PC-9 (cell line): ENCODE data around the gene GUK1. TPM values are rescaled to one million over a fixed set of nuclear protein-coding genes. Genes with fewer than 3 reads are reported as not detected.
A peak's percentile ranks its signal among the peaks of the same experiment; 100 is the strongest.

Source experiments
- BruUV-seq: library from RNA; stranded (reverse); fragments of 400-500 nt; replicated peaks from 2 replicates; lab custom pipeline; 2021; lab: Mats Ljungman, UMichigan
- CTCF ChIA-PET: fragments of 300-600 bp; sonication (Branson Sonifier 250); formaldehyde crosslinking; loops from one replicate; lab custom pipeline; 2022; ENCODE audit warnings: antibody characterized with exemption; lab: Charles Lee
- POLR2A ChIA-PET: fragments of 300-600 bp; sonication (Branson Sonifier 250); formaldehyde crosslinking; loops from one replicate; lab custom pipeline; 2022; ENCODE audit warnings: antibody characterized with exemption; ENCODE audit not compliant: unreplicated experiment; lab: Charles Lee
- DNase-seq, 2 experiments: peaks; one replicate each; pipeline versions ENCODE4 v3.0.0 to v3.0.0-alpha.2; 2015 to 2022; ENCODE audit warnings: mixed read lengths in 1 of 2
- H2AFZ ChIP-seq: fragments of 200-600 bp; sonication (generic); 2 replicates; pipeline ENCODE4 v1.8.1; 2017; ENCODE audit warnings: antibody characterized with exemption
- H3F3A ChIP-seq: fragments of 200-600 bp; sonication (generic); 2 replicates; pipeline ENCODE4 v1.8.1; 2017; ENCODE audit warnings: antibody characterized with exemption, mild to moderate bottlenecking, low read depth; ENCODE audit not compliant: insufficient read depth
- H3K27ac ChIP-seq: fragments of 200-600 bp; sonication (generic); 2 replicates; pipeline ENCODE4 v1.6.1; 2016; ENCODE audit warnings: mixed run types
- H3K27me3 ChIP-seq: fragments of 200-600 bp; sonication (generic); 2 replicates; pipeline ENCODE4 v1.6.1; 2016; ENCODE audit warnings: low read depth, mixed run types; ENCODE audit not compliant: insufficient read depth
- H3K36me3 ChIP-seq: fragments of 200-600 bp; sonication (generic); 2 replicates; pipeline ENCODE4 v1.6.1; 2016; ENCODE audit warnings: low read depth, mixed run types
- H3K4me1 ChIP-seq: fragments of 200-600 bp; sonication (generic); replicated peaks from 2 replicates; pipeline ENCODE4 v1.6.1; 2016; ENCODE audit warnings: mixed run types; ENCODE audit not compliant: insufficient read depth
- H3K4me2 ChIP-seq: fragments of 200-600 bp; sonication (generic); 2 replicates; pipeline ENCODE4 v1.6.1; 2017; ENCODE audit warnings: mixed run types
- H3K4me3 ChIP-seq: fragments of 200-600 bp; sonication (generic); 2 replicates; pipeline ENCODE4 v1.6.1; 2016; ENCODE audit warnings: mixed run types
- H3K79me2 ChIP-seq: fragments of 200-600 bp; sonication (generic); 2 replicates; pipeline ENCODE4 v1.6.1; 2017; ENCODE audit warnings: low read depth, mixed run types
- H3K9me2 ChIP-seq: fragments of 200-600 bp; sonication (generic); 2 replicates; pipeline ENCODE4 v1.8.1; 2017; ENCODE audit warnings: mild to moderate bottlenecking; ENCODE audit not compliant: insufficient read depth
- H3K9me3 ChIP-seq: fragments of 200-600 bp; sonication (generic); 2 replicates; pipeline ENCODE4 v1.8.1; 2016; ENCODE audit warnings: low read depth; ENCODE audit not compliant: insufficient read depth
- H4K20me1 ChIP-seq: fragments of 200-600 bp; sonication (generic); 2 replicates; pipeline ENCODE4 v1.8.1; 2017; ENCODE audit not compliant: insufficient read depth
- EZH2 ChIP-seq: fragments of 200-600 bp; sonication (generic); IDR thresholded peaks from 2 replicates; pipeline ENCODE4 v1.8.0; 2017; ENCODE audit warnings: antibody characterized with exemption, low read depth
- intact Hi-C: fragments of 100-400 bp; cut with micrococcal nuclease; formaldehyde crosslinking; loops from one replicate; pipeline ENCODE4 v1.10.0; 2022; ENCODE audit not compliant: unreplicated experiment
- total RNA-seq: library from RNA; stranded (reverse); gene quantifications from 2 replicates; pipeline ENCODE4 v1.2.3, GENCODE V29; 2021
- TF ChIP-seq, protein P1 (sequence below): fragments of 200-600 bp; sonication (generic); conservative IDR thresholded peaks from 2 replicates; pipeline ENCODE4 v1.6.1; 2017; ENCODE audit warnings: mixed run types, antibody characterized with exemption, mild to moderate bottlenecking, moderate library complexity

GUK1 gene
- total RNA-seq, 1 experiment from 2014 or later, result 239 TPM

DNA sequence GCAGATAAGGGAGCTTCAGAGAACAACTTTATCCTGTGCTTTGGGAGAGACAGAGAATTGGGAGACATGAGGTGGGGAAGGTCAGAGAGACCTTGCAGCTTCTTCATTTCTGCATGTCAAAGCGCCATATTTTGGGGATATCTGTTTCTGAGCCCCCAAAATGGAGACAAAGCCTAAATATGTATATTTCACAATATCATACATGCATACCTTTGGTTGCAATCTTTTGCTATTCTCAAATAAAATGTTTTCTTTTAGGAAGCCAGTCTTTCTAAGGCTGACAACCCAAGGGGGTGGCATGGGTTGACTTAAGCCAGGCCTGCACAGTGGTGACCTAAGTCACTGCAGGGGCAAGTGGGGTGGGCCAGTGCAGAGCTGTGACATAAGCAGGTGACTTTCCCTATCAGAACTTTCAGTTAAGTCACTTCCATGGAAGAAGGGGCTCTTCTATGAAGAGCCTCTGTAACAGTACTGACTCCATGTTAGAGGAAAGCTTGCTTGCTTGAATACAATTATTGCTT, 17.1 kb upstream of the GUK1 start:
- Histone ChIP-seq H4K20me1 (no peaks in the 10 kb centered on the region), H3K79me2 (no peaks in the 10 kb centered on the region), H3K4me1 (no peaks in the 10 kb centered on the region), H3F3A (no peaks in the 10 kb centered on the region; the same call in 1 of the 2 replicates), H3K9me3 (peaks cover 10% of the 10 kb centered on the region; the same call in 1 of the 2 replicates), H3K4me3 (no peak overlapping the region), H3K9me2 (no peaks in the 10 kb centered on the region), H3K36me3 (no peaks in the 10 kb centered on the region), H3K27ac (no peak overlapping the region), H2AFZ (no peak overlapping the region), H3K27me3 (no peaks in the 10 kb centered on the region), H3K4me2 (no peak overlapping the region)
- intact Hi-C loops, result no loop called here
- no peak for TF ChIP-seq EZH2
- TF ChIP-seq, protein P1, sequence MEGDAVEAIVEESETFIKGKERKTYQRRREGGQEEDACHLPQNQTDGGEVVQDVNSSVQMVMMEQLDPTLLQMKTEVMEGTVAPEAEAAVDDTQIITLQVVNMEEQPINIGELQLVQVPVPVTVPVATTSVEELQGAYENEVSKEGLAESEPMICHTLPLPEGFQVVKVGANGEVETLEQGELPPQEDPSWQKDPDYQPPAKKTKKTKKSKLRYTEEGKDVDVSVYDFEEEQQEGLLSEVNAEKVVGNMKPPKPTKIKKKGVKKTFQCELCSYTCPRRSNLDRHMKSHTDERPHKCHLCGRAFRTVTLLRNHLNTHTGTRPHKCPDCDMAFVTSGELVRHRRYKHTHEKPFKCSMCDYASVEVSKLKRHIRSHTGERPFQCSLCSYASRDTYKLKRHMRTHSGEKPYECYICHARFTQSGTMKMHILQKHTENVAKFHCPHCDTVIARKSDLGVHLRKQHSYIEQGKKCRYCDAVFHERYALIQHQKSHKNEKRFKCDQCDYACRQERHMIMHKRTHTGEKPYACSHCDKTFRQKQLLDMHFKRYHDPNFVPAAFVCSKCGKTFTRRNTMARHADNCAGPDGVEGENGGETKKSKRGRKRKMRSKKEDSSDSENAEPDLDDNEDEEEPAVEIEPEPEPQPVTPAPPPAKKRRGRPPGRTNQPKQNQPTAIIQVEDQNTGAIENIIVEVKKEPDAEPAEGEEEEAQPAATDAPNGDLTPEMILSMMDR, result no peak
- no TSS peak for BruUV-seq
- no peak for DNase-seq
- POLR2A ChIA-PET, result no interaction called here
- CTCF ChIA-PET, result interaction anchor here (0.6 kb wide), 1 partner anchor 12 kb away, joined by 5 read pairs; no protein-coding TSS in a partner anchor

DNA sequence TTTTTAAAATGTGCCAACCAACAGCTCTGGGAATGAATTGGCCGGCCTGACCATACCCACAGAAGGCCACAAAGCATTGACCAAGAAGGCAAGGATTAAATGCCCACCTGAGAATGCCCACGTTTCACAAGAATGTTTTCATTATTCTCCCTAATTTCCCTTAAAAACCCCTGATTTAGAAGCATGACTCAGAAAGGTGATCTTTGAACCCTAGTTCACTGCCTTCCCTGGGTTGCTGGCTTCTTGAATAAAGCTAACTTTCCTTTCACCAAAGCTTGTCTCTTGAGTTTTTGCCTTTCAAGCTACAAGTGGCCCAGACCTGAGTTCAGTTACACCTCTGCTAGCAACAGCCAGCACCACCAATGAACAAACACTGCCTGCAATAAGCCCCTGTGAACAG, 16.6 kb upstream of the GUK1 start:
- no peak overlapping the region for H3K4me2 ChIP-seq
- CTCF ChIA-PET, result interaction anchor here (0.6 kb wide), 1 partner anchor 12 kb away, joined by 5 read pairs; no protein-coding TSS in a partner anchor
- no TSS peak for BruUV-seq

DNA sequence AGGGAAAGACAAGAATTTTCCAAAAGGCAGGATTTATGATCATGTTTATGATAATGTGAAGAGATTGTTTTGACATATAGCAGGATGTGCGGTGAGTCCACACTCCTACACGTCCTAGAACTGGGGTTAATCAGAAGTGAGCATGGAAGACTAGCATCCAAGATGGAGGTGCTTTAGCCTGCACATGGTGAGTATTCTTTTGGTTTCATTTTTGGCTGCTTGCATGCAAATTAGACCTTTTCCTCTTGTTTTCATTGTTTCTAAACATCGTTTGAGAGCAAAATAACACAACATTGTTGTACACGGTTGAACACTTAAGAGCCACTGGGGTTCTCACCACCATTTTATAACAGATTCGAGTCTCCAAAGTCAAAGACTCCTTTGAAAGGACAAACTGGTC, 14.9 kb upstream of the GUK1 start:
- Histone ChIP-seq H3K27ac (no peak overlapping the region), H4K20me1 (no peaks in the 10 kb centered on the region), H3K9me2 (no peaks in the 10 kb centered on the region), H3K79me2 (no peaks in the 10 kb centered on the region), H3K36me3 (no peaks in the 10 kb centered on the region), H3F3A (no peaks in the 10 kb centered on the region), H3K27me3 (no peaks in the 10 kb centered on the region), H3K4me2 (no peak overlapping the region), H3K4me3 (no peak overlapping the region), H3K9me3 (no peaks in the 10 kb centered on the region), H3K4me1 (no peaks in the 10 kb centered on the region), H2AFZ (0 out of 2 replicates have a peak overlapping the region, but pooled peaks have one; percentile 29)
- no peak for TF ChIP-seq EZH2
- TF ChIP-seq, protein P1, result no peak
- CTCF ChIA-PET, result no interaction called here
- no peak for DNase-seq
- no TSS peak for BruUV-seq
- POLR2A ChIA-PET, result no interaction called here
- intact Hi-C loops, result no loop called here

More for the DNA sequence above, 16.6 kb upstream of the GUK1 start:
- H3K79me2 ChIP-seq, result no peaks in the 10 kb centered on the region
- no peaks in the 10 kb centered on the region; the same call in 1 of the 2 replicates for H3F3A ChIP-seq
- no peaks in the 10 kb centered on the region for H3K9me2 ChIP-seq
- H3K4me1 ChIP-seq, result no peaks in the 10 kb centered on the region
- no peaks in the 10 kb centered on the region for H4K20me1 ChIP-seq
- H3K27me3 ChIP-seq, result no peaks in the 10 kb centered on the region
- H3K4me3 ChIP-seq, result no peak overlapping the region
- H3K27ac ChIP-seq, result no peak overlapping the region
- TF ChIP-seq, protein P1, result no peak
- TF ChIP-seq EZH2, result no peak
- intact Hi-C loops, result no loop called here
- POLR2A ChIA-PET, result no interaction called here
- DNase-seq, result no peak
- no peaks in the 10 kb centered on the region for H3K36me3 ChIP-seq
- peaks cover 5% of the 10 kb centered on the region; the same call in 1 of the 2 replicates for H3K9me3 ChIP-seq
- no peak overlapping the region for H2AFZ ChIP-seq
